K562 (cell line): ENCODE measurements around the gene RUSC1. TPM values are rescaled to one million over a fixed set of nuclear protein-coding genes. Genes with fewer than 3 reads are reported as not detected.

Experiments used
- ATF6 ChIP-seq: sonication (generic); formaldehyde crosslinking; IDR thresholded peaks from 2 replicates; pipeline ENCODE4 v1.4.0; 2020; ENCODE audit warnings: mild to moderate bottlenecking, missing genetic modification reagents
- BRD9 ChIP-seq: fragments of 450-650 bp; IDR thresholded peaks from 2 replicates; pipeline ENCODE4 v1.6.1; 2018; ENCODE audit warnings: low read depth; ENCODE audit not compliant: partially characterized antibody
- BRF2 ChIP-seq: IDR thresholded peaks from 3 replicates; pipeline ENCODE4 v1.6.1; 2011; ENCODE audit warnings: borderline replicate concordance, mild to moderate bottlenecking; ENCODE audit not compliant: insufficient read length, insufficient read depth
- CEBPB ChIP-seq: fragments of 450-650 bp; IDR thresholded peaks from 2 replicates; pipeline ENCODE4 v1.6.1; 2016; ENCODE audit warnings: missing genetic modification characterization, missing compliant biosample characterization
- E2F6 ChIP-seq, 2 experiments: IDR thresholded peaks; 2 replicates each; pipeline ENCODE4 v1.6.1; 2011; ENCODE audit warnings: borderline replicate concordance in 1 of 2, control low read depth in 1 of 2, low read depth in 1 of 2, low read length in 1 of 2, mild to moderate bottlenecking in 1 of 2, mixed read lengths in 1 of 2, moderate library complexity in 1 of 2; ENCODE audit not compliant: insufficient read depth in 1 of 2, insufficient read length in 1 of 2, poor library complexity in 1 of 2, severe bottlenecking in 1 of 2; ENCODE audit errors: extremely low read depth in 1 of 2
- ESRRA ChIP-seq: fragments of 450-650 bp; IDR thresholded peaks from 2 replicates; pipeline ENCODE4 v1.6.1; 2014; ENCODE audit warnings: low read depth, mild to moderate bottlenecking, moderate library complexity, borderline replicate concordance
- ID3 ChIP-seq, 2 experiments: fragments of 250-450 bp in 1 of 2; fragments of 450-650 bp in 1 of 2; sonication (Bioruptor Pico) in 1 of 2; IDR thresholded peaks; 2 replicates each; pipeline versions ENCODE4 v1.6.1 to v1.8.0; 2016 to 2021; ENCODE audit warnings: mild to moderate bottlenecking in 2 of 2, moderate library complexity in 2 of 2, missing compliant biosample characterization in 1 of 2, missing genetic modification characterization in 1 of 2
- IRF1 ChIP-seq: sonication (generic); formaldehyde crosslinking; IDR thresholded peaks from 2 replicates; pipeline ENCODE4 v1.8.0; 2022; ENCODE audit warnings: missing genetic modification reagents, mild to moderate bottlenecking, borderline replicate concordance
- MECOM ChIP-seq: fragments of 250-450 bp; sonication (Bioruptor Pico); IDR thresholded peaks from 2 replicates; pipeline ENCODE4 v1.8.0; 2022; ENCODE audit warnings: inconsistent platforms
- MTA3 ChIP-seq: fragments of 450-650 bp; formaldehyde crosslinking; IDR thresholded peaks from 2 replicates; pipeline ENCODE4 v1.6.1; 2017; ENCODE audit warnings: mild to moderate bottlenecking, borderline replicate concordance
- NFXL1 ChIP-seq: fragments of 450-650 bp; formaldehyde crosslinking; IDR thresholded peaks from 2 replicates; pipeline ENCODE4 v1.4.0; 2021; ENCODE audit warnings: mild to moderate bottlenecking
- NR3C1 ChIP-seq: sonication (generic); formaldehyde crosslinking; IDR thresholded peaks from 2 replicates; pipeline ENCODE4 v1.8.1; 2022; ENCODE audit warnings: missing genetic modification reagents
- PRMT5 ChIP-seq: sonication (generic); formaldehyde crosslinking; IDR thresholded peaks from 2 replicates; pipeline ENCODE4 v1.5.0; 2020; ENCODE audit warnings: missing genetic modification reagents
- PTRF ChIP-seq: fragments of 450-650 bp; IDR thresholded peaks from 2 replicates; pipeline ENCODE4 v1.6.1; 2016; ENCODE audit warnings: mild to moderate bottlenecking, missing genetic modification characterization, missing compliant biosample characterization
- SMC3 ChIP-seq: conservative IDR thresholded peaks from 2 replicates; pipeline ENCODE4 v1.6.1; 2011; ENCODE audit warnings: low read depth, low read length, improper control_type of control experiment; ENCODE audit not compliant: insufficient read depth
- SREBF2 ChIP-seq: sonication (generic); formaldehyde crosslinking; IDR thresholded peaks from 2 replicates; pipeline ENCODE4 v1.4.0; 2020; ENCODE audit warnings: mild to moderate bottlenecking, missing genetic modification reagents
- TBL1XR1 ChIP-seq, 2 experiments: IDR thresholded peaks; 2 replicates each; pipeline ENCODE4 v1.6.1; 2012; ENCODE audit warnings: improper control_type of control experiment in 2 of 2, low read length in 2 of 2, mild to moderate bottlenecking in 1 of 2
- TFAP4 ChIP-seq: sonication (generic); formaldehyde crosslinking; IDR thresholded peaks from 2 replicates; pipeline ENCODE4 v1.8.0; 2022; ENCODE audit warnings: missing genetic modification reagents, mild to moderate bottlenecking, moderate library complexity, borderline replicate concordance
- ZBTB7A ChIP-seq: IDR thresholded peaks from 2 replicates; pipeline ENCODE4 v1.6.1; 2011; ENCODE audit warnings: low read depth, mild to moderate bottlenecking, low read length, moderate library complexity, borderline replicate concordance; ENCODE audit not compliant: control insufficient read depth
- polyA plus RNA-seq, 8 experiments: library from polyadenylated mRNA; depleted of rRNA in 4 of 8; stranded (reverse) in 5 of 8; unstranded in 3 of 8; fragments of >200 nt; fragmentation: Nextera tagmentation in 2 of 8; fragmentation: Illumina TruSeq in 1 of 8; extraction: Ambion mirVana in 2 of 8; extraction: Trizol in 1 of 8; gene quantifications; 2 replicates each; pipeline versions ENCODE4 v1.2.1 to v1.2.3, GENCODE V29; 2011 to 2014; ENCODE audit warnings: inconsistent platforms in 1 of 8, missing spikeins in 1 of 8
- total RNA-seq, 7 experiments: library from RNA; depleted of rRNA in 6 of 7; stranded (reverse); fragments of >200 nt in 6 of 7; fragmentation: Illumina TruSeq in 2 of 7; extraction: Trizol in 2 of 7; gene quantifications; 2 replicates each; pipeline versions ENCODE4 v1.2.1 to v1.2.3, GENCODE V29; 2011 to 2021; ENCODE audit warnings: low replicate concordance in 1 of 7

Gene RUSC1
- total and polyA plus RNA-seq, 9 of the 15 experiments (the other 6 are each of a cell fraction or from before 2014, with no cell fraction given), result 5.7 to 68.3 (median 33.6) TPM

- no peak for TF ChIP-seq CEBPB (tag)
- 0 out of 2 replicates have a peak, but pooled peaks have one; percentile 37 for TF ChIP-seq MTA3
- no peak for TF ChIP-seq ESRRA
- TF ChIP-seq TFAP4, result peak; percentile 68; the same call in 1 of the 2 replicates
- TF ChIP-seq BRF2, result no peak
- no peak for TF ChIP-seq PRMT5
- TF ChIP-seq BRD9, result no peak
- TF ChIP-seq ID3 (CRISPR knock-in tag; IDR thresholded peaks at IDR 0.05), result no peak
- no peak for TF ChIP-seq ID3 (tag; IDR thresholded peaks at IDR 0.05)
- TF ChIP-seq MECOM (CRISPR knock-in tag), result no peak
- peak; percentile 37; the same call in 1 of the 2 replicates for TF ChIP-seq SMC3
- TF ChIP-seq ZBTB7A, result peak; percentile 47; the same call in 1 of the 2 replicates
- TF ChIP-seq NR3C1 (CRISPR knock-in tag), result no peak
- 0 out of 2 replicates have a peak, but pooled peaks have one; percentile 67 for TF ChIP-seq ATF6 (CRISPR knock-in tag)
- peak; percentile 97; the same call in 1 of the 2 replicates for TF ChIP-seq SREBF2
- TF ChIP-seq IRF1, result no peak
- TF ChIP-seq NFXL1 (CRISPR knock-in tag), result no peak
- no peak for TF ChIP-seq PTRF
- TF ChIP-seq TBL1XR1 (IDR thresholded peaks at IDR 0.05; ENCODE audit: low read length in 2 of 2), result no peak
- peak in 1 of 2 experiments; percentile 28 for TF ChIP-seq E2F6 (IDR thresholded peaks at IDR 0.05; ENCODE audit: borderline replicate concordance in 1 of 2, extremely low read depth in 1 of 2, insufficient read depth in 1 of 2, insufficient read length in 1 of 2, low read depth in 1 of 2, low read length in 1 of 2, poor library complexity in 1 of 2, severe bottlenecking in 1 of 2)
Observed at GRCh38 chr1:155324717-155325602, 4.3 kb downstream of the RUSC1 start (continued).
